B cell (primary cell): ENCODE measurements around the gene ZNF827. TPM values are rescaled to one million over a fixed set of nuclear protein-coding genes. Genes with fewer than 3 reads are reported as not detected.

Source experiments
- ATAC-seq: fragments of 200-7000 bp; cut with Tn5 transposase; one replicate; pipeline ENCODE4 v1.10.0; 2021; ENCODE audit warnings: low read depth, mild to moderate bottlenecking, moderate number of reproducible peaks, moderate library complexity
- CTCF ChIA-PET: fragments of 350-600 bp; sonication (Branson Sonifier 250); formaldehyde crosslinking; loops from one replicate; lab custom pipeline; 2021; ENCODE audit warnings: antibody characterized with exemption, inconsistent platforms; lab: Charles Lee
- POLR2A ChIA-PET: fragments of 350-600 bp; sonication (Branson Sonifier 250); formaldehyde crosslinking; loops from one replicate; lab custom pipeline; 2021; ENCODE audit warnings: antibody characterized with exemption; lab: Charles Lee
- DNase-seq: peaks from one replicate; pipeline ENCODE4 v3.0.0; 2013
- H2AFZ ChIP-seq: 2 replicates; pipeline ENCODE4 v1.6.1; 2012; ENCODE audit warnings: mild to moderate bottlenecking, low read depth, low read length; ENCODE audit not compliant: insufficient read depth, poor library complexity, severe bottlenecking
- H3K27ac ChIP-seq, 2 donors: 1 replicate in 1 of 2; 2 replicates in 1 of 2; pipeline ENCODE4 v1.5.1; 2012 to 2013; ENCODE audit warnings: low read length in 2 of 2, mild to moderate bottlenecking in 2 of 2, moderate library complexity in 1 of 2
- H3K27me3 ChIP-seq, 4 experiments: fragments of 200-600 bp in 1 of 4; sonication (generic) in 1 of 4; replicated peaks in 1 of 4; 1 replicate in 2 of 4; 2 replicates in 2 of 4; pipeline versions ENCODE4 v1.6.1 to v1.7.0; 2013 to 2016; ENCODE audit warnings: low read length in 3 of 4, mild to moderate bottlenecking in 2 of 4, mixed read lengths in 1 of 4, moderate library complexity in 1 of 4; ENCODE audit not compliant: insufficient read depth in 4 of 4, control insufficient read depth in 3 of 4; ENCODE audit errors: control extremely low read depth in 1 of 4
- H3K36me3 ChIP-seq, 2 experiments: replicated peaks in 1 of 2; 1 replicate in 1 of 2; 2 replicates in 1 of 2; pipeline versions ENCODE4 v1.6.1 to v1.7.1; 2013; ENCODE audit warnings: low read length in 1 of 2; ENCODE audit not compliant: insufficient read depth in 2 of 2, control insufficient read depth in 1 of 2; ENCODE audit errors: control extremely low read depth in 1 of 2, extremely low read depth in 1 of 2
- H3K4me1 ChIP-seq, 2 donors: fragments of 200-600 bp in 1 of 2; sonication (generic) in 1 of 2; 1 replicate in 1 of 2; 2 replicates in 1 of 2; pipeline versions ENCODE4 v1.5.1 to v1.6.1; 2013 to 2017; ENCODE audit warnings: low read length in 2 of 2; ENCODE audit not compliant: control insufficient read depth in 2 of 2, insufficient read depth in 2 of 2
- H3K4me2 ChIP-seq: replicated peaks from 2 replicates; pipeline ENCODE3; 2012; ENCODE audit warnings: mild to moderate bottlenecking, low read depth, low read length; ENCODE audit not compliant: poor library complexity, severe bottlenecking
- H3K4me3 ChIP-seq, 5 experiments: fragments of 200-600 bp in 1 of 5; sonication (generic) in 1 of 5; 1 replicate in 3 of 5; 2 replicates in 2 of 5; pipeline versions ENCODE4 v1.5.1 to v1.7.0; 2011 to 2016; ENCODE audit warnings: low read length in 4 of 5, mild to moderate bottlenecking in 4 of 5, low read depth in 2 of 5, control low read depth in 1 of 5, moderate library complexity in 1 of 5; ENCODE audit not compliant: insufficient read depth in 1 of 5; ENCODE audit errors: control extremely low read depth in 1 of 5, extremely low read depth in 1 of 5
- H3K79me2 ChIP-seq: fragments of 200-600 bp; sonication (generic); one replicate; pipeline ENCODE4 v1.6.0; 2016; ENCODE audit warnings: low read length; ENCODE audit not compliant: control insufficient read depth, insufficient read depth
- H3K9ac ChIP-seq: fragments of 200-600 bp; sonication (generic); 2 replicates; pipeline ENCODE4 v1.6.1; 2017; ENCODE audit warnings: mild to moderate bottlenecking, low read length, moderate library complexity
- H3K9me3 ChIP-seq, 3 donors: one replicate each; pipeline versions ENCODE4 v1.6.1 to v1.7.1; 2013; ENCODE audit warnings: low read length in 2 of 3; ENCODE audit not compliant: control insufficient read depth in 2 of 3, insufficient read depth in 1 of 3; ENCODE audit errors: control extremely low read depth in 1 of 3
- H4K20me1 ChIP-seq: 2 replicates; pipeline ENCODE4 v1.6.0; 2012; ENCODE audit warnings: mild to moderate bottlenecking, low read length; ENCODE audit not compliant: insufficient read depth, control insufficient read depth, poor library complexity, severe bottlenecking
- H3K27ac Mint-ChIP-seq: one replicate; pipeline ENCODE4 v1.8.0; 2021; ENCODE audit warnings: mixed read lengths
- H3K27me3 Mint-ChIP-seq: one replicate; pipeline ENCODE4 v1.8.0; 2021; ENCODE audit warnings: mixed read lengths
- H3K4me1 Mint-ChIP-seq: one replicate; pipeline ENCODE4 v1.8.0; 2021; ENCODE audit warnings: mixed read lengths
- H3K4me3 Mint-ChIP-seq: one replicate; pipeline ENCODE4 v1.8.0; 2021; ENCODE audit warnings: mixed read lengths
- H3K9me3 Mint-ChIP-seq: one replicate; pipeline ENCODE4 v1.8.0; 2022; ENCODE audit warnings: mixed read lengths; ENCODE audit not compliant: insufficient read depth
- EZH2 ChIP-seq: IDR thresholded peaks from 2 replicates; pipeline ENCODE4 v1.6.1; 2012; ENCODE audit warnings: borderline replicate concordance, low read depth, mild to moderate bottlenecking, moderate library complexity, low read length; ENCODE audit not compliant: insufficient read depth, poor library complexity, severe bottlenecking
- WGBS: methylation state at CpG from one replicate; pipeline ENCODE4 v1.1.5; 2013; ENCODE audit warnings: missing lambda C conversion rate; ENCODE audit not compliant: insufficient coverage; 5-methylcytosine and 5-hydroxymethylcytosine counted together
- intact Hi-C: fragments of 100-400 bp; cut with micrococcal nuclease; formaldehyde crosslinking; loops from one replicate; pipeline ENCODE4 v1.10.0; 2022
- polyA plus RNA-seq: library from polyadenylated mRNA; depleted of rRNA; stranded (reverse); fragments of >200 nt; gene quantifications from 2 replicates; pipeline ENCODE4 v1.2.3, GENCODE V29; 2012
- total RNA-seq, 2 donors: library from RNA; stranded (reverse); fragments of 120-200 nt in 1 of 2; gene quantifications; 1 replicate in 1 of 2; 2 replicates in 1 of 2; pipeline versions ENCODE4 v1.2.3 to v1.2.4, GENCODE V29; 2013 to 2022
- TF ChIP-seq, protein P1 (sequence below): fragments of 200-600 bp; IDR thresholded peaks from one replicate; pipeline ENCODE4 v1.8.0; 2022; ENCODE audit warnings: antibody characterized with exemption, mild to moderate bottlenecking

ZNF827 gene
- total and polyA plus RNA-seq, 2 donors (not counting 1 experiment from before 2014, with no cell fraction given), result 20.6 to 30.1 TPM

DNA sequence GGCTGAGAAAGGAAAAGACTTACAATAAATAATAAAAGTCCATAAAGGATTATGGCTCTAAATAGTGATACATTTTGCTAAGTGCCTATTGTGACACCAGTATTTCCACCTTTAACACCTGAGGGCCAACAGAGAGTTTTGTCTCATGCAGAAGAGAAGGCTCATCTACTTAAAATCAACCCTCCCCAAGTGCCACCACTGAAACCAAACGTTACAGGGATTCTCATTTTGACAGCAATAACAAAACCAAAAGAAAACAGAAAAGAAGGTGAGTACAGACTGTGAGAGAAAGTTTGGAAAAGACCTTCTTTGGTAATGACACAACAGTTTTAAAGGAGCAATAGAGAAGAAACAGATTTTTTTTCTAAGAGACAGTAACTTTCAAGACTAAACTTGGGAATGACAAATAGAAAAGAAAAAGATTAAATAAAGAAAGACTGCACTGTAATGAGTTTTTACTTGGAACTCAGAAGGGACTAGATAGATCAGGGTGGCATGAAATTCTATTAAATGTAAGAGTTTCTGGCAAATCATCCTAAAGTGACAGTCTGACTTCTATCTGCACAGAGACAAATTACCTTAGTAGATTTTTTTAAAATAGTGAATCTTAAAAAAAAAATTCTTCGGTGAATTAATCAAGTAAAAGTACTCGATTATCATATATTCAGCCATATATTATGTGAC is 109.7 kb downstream of the ZNF827 start:
- WGBS, result no CpG with 5 or more reads among the region's 3 CpGs
- no peaks in the 10 kb centered on the region for H3K27me3 Mint-ChIP-seq
- H3K9me3 Mint-ChIP-seq, result no peaks in the 10 kb centered on the region
- Histone ChIP-seq H3K9ac (no peak overlapping the region), H3K79me2 (no peaks in the 10 kb centered on the region), H2AFZ (no peak overlapping the region), H3K9me3 (no peaks in the 10 kb centered on the region), H4K20me1 (no peaks in the 10 kb centered on the region), H3K27ac (no peak overlapping the region), H3K4me3 (no peak overlapping the region), H3K36me3 (peaks cover 0 to 7% of the 10 kb centered on the region in 2 experiments), H3K4me2 (no peak overlapping the region), H3K4me1 (peaks cover 5 to 9% of the 10 kb centered on the region in 2 donors), H3K27me3 (no peaks in the 10 kb centered on the region)
- H3K27ac Mint-ChIP-seq, result no peak overlapping the region
- DNase-seq (no peak), ATAC-seq (no peak)
- ChIA-PET POLR2A (no interaction called here), CTCF (no interaction called here)
- H3K4me3 Mint-ChIP-seq, result no peak overlapping the region
- peaks cover 17% of the 10 kb centered on the region for H3K4me1 Mint-ChIP-seq
- no peak for TF ChIP-seq EZH2
- TF ChIP-seq, protein P1, sequence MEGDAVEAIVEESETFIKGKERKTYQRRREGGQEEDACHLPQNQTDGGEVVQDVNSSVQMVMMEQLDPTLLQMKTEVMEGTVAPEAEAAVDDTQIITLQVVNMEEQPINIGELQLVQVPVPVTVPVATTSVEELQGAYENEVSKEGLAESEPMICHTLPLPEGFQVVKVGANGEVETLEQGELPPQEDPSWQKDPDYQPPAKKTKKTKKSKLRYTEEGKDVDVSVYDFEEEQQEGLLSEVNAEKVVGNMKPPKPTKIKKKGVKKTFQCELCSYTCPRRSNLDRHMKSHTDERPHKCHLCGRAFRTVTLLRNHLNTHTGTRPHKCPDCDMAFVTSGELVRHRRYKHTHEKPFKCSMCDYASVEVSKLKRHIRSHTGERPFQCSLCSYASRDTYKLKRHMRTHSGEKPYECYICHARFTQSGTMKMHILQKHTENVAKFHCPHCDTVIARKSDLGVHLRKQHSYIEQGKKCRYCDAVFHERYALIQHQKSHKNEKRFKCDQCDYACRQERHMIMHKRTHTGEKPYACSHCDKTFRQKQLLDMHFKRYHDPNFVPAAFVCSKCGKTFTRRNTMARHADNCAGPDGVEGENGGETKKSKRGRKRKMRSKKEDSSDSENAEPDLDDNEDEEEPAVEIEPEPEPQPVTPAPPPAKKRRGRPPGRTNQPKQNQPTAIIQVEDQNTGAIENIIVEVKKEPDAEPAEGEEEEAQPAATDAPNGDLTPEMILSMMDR, result no peak
- intact Hi-C loops, result no loop called here

DNA sequence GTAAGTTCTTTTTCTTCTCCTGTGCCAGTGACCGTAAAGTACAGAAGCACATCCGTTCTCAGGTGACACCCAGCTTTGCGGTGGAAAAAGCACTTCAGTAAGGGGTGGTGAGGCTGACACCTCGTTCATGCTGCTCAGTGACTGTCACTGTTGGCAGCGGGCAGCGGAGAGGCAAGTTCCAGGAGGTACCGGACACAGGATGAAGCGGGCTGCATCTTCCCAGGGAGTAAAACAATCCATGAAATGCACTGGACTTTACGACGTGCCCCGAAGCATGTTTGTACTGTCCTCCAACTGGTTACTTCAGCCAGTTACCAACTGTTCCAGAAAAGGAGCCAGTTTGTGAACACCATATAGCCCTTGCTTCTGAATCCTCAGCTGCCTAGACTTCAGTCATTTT is 110.7 kb downstream of the ZNF827 start:
- Histone ChIP-seq H3K4me1 (peaks cover 5 to 9% of the 10 kb centered on the region in 2 donors), H2AFZ (no peak overlapping the region), H3K79me2 (no peaks in the 10 kb centered on the region), H3K27ac (no peak overlapping the region), H3K9me3 (no peaks in the 10 kb centered on the region), H3K27me3 (no peaks in the 10 kb centered on the region), H3K9ac (no peak overlapping the region), H3K4me2 (no peak overlapping the region), H4K20me1 (no peaks in the 10 kb centered on the region), H3K36me3 (peaks cover 0 to 7% of the 10 kb centered on the region in 2 experiments), H3K4me3 (no peak overlapping the region)
- no peaks in the 10 kb centered on the region for H3K27me3 Mint-ChIP-seq
- 97% methylated on average over 11 of the region's 11 CpGs for WGBS
- POLR2A ChIA-PET, result no interaction called here
- ATAC-seq, result no peak
- no peak for DNase-seq
- intact Hi-C loops, result no loop called here
- TF ChIP-seq, protein P1, result no peak
- TF ChIP-seq EZH2, result no peak
- H3K9me3 Mint-ChIP-seq, result no peaks in the 10 kb centered on the region
- no peak overlapping the region for H3K4me3 Mint-ChIP-seq
- H3K4me1 Mint-ChIP-seq, result peaks cover 17% of the 10 kb centered on the region
- CTCF ChIA-PET, result interaction anchor here (0.5 kb wide), 1 partner anchor 34 kb away, joined by 3 read pairs; no protein-coding TSS in a partner anchor
- no peak overlapping the region for H3K27ac Mint-ChIP-seq
